Measurements from ENCODE around the gene STOX2. TPM values are rescaled to one million over a fixed set of nuclear protein-coding genes. Genes with fewer than 3 reads are reported as not detected.

The STOX2 gene
- total RNA-seq, 1 experiment from 2014 or later: 5.8 TPM

DNA sequence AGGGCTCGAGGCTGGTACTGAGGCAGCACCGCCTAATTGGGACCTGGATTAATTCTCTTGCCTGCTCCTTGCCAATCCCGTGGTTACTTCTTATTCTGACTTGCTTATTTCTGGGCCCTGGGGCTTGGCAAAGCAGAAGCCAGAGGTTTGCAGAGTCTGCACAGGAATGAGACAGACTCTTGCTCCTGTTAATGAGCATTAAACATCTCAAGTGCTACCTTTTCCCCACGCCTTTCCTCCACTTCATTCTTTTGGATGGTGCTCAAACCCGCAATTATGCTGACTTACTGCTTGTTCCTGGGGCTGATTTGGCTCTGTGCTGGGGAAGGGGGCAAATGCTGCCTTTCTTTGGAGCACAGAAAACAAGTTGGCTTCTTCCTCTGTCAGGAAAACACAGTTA, 16.5 kb upstream of the STOX2 start:
- DNase-seq (ENCODE audit: low spot score): no peak

GRCh38 chr4:183889190-183889589, 15.9 kb upstream of the STOX2 start:
- no peak for DNase-seq (ENCODE audit: low spot score)

DNA sequence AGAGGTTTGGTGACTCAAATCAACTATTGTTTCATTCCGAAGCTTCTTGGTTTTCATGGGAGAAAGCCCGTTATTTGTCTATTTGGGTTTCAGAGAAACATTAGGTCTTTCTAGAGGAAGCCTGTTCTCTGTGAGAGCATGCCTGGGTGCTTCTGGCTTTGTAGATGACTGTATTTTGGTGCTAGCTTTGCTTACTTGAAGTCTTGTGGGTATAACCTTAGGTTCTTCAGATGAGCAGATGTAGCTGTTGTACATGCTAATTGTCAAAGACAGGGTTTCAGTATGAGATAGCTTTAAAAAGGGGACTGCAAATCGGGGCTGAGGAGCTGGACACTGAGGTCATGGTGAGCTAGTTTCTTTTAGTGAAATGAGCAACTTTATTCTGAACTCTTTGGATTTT, 7.9 kb upstream of the STOX2 start:
- DNase-seq (ENCODE audit: low spot score): no peak

DNA sequence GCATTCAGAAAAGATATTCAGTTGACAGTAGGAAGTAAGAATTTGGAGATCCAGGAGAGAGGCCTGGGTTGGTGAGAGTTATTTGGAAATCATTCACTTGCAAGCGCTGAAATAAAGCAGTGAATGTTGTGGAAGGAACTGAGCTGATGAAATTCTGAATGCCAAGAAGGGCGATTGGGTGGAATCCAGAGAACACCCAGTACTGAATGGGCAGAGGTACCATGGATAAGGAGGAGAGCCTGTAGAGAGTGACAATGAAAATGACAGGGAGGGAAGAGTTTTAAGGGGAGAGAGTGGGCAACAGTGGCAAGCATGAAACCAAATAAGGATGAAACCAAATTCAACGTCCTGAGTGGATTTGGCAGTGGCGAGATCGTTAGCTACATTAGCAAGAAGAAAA, 6.7 kb upstream of the STOX2 start:
- no peak for DNase-seq (ENCODE audit: low spot score)

- DNase-seq (ENCODE audit: low spot score): no peak
These were observed 1.9 kb upstream of the STOX2 start for GRCh38 chr4:183903021-183903760.

GRCh38 chr4:183905593-183906488, 734 bp downstream of the STOX2 start:
- DNase-seq (ENCODE audit: low spot score): peak; percentile 10

- no peak for DNase-seq (ENCODE audit: low spot score)
These were observed 1.3 kb downstream of the STOX2 start for GRCh38 chr4:183906489-183906738.

GRCh38 chr4:183906739-183907651, 1.9 kb downstream of the STOX2 start:
- DNase-seq (ENCODE audit: low spot score): no peak

- no peak for DNase-seq (ENCODE audit: low spot score)
These were observed 3.0 kb downstream of the STOX2 start for GRCh38 chr4:183907871-183908683.

DNA sequence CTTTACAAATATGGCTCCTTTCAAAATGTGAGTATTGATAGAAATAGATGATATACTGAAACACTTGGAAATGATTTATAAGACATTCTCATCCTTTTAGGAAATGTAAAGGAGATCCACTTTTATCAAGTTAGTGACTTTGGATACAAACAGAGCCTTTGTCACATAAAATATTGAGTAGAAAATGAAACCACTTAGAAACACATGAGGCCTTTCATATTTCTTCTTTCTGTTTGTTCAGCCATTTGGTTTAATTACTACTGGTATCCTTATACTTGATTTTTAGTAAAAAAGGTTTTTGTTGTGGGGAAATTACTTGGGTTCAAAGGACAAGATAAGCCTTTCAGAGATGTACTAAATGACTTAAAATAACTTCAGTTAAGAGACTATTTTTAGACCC, 4.1 kb downstream of the STOX2 start:
- DNase-seq (ENCODE audit: low spot score): no peak

GRCh38 chr4:183909801-183910200, 4.7 kb downstream of the STOX2 start:
- no peak for DNase-seq (ENCODE audit: low spot score)

DNA sequence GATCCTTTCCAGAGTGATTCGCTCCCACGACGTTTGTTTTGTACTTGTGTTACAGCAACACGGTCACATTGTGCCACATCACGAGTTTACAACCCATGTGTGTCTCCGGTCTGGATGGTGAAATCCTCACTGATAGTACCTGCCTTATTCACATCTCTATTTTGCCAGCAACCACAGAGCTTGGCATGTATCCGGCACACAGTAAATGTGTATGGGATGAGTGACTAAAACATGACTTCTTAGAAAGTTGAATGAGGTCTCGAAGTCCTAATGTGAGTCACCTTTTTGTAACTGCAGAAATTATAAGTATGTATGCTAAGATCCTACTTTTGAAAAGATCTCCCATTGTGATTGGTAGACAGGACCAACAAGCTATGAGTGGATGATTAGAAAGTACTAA, 7.5 kb downstream of the STOX2 start:
- peak; percentile 13 for DNase-seq (ENCODE audit: low spot score)

DNA sequence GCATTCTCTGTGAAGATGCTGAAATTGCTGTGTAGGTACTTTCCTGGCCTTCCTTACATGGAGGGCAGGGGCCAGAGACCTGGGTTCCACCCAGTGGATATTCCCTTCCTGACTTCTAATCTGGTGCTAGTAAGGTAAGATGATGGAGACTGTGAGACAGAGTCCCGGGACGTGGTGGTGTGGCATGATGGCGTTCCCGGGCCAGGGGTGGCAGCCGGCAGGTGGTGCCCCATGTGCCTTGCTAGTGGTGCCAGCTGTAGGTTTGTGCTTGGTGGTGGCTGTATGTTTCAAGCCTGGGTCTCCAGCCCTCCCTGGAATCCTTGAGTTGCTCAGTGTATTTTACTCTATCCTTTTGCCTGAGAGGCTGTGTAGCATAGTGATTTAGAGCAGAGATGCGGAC, 10.9 kb downstream of the STOX2 start:
- no peak for DNase-seq (ENCODE audit: low spot score)

DNA sequence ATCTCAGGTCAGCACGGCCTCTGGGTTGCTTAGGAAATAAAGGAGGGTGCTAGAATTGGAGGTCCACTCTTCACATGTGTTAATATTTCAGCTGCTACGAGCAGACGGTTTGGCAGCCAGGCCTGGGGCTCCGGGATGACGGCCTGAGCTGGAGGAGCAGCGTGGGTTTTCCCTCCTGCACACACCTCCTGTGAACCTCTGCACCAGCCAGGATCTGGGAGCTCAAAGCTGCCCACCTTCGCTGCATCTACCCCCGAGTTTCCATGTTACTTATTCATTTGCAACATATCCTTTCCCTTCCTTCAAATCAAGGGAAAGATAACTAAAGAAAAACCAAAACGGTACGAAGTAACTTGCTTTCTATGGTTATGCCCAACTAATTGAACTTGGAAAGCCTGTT, 13.6 kb downstream of the STOX2 start:
- DNase-seq (ENCODE audit: low spot score): no peak

- DNase-seq (ENCODE audit: low spot score): no peak
These were observed 14.0 kb downstream of the STOX2 start for GRCh38 chr4:183919141-183919540.

- no peak for DNase-seq (ENCODE audit: low spot score)
These were observed 15.4 kb downstream of the STOX2 start for GRCh38 chr4:183920512-183920911.

DNA sequence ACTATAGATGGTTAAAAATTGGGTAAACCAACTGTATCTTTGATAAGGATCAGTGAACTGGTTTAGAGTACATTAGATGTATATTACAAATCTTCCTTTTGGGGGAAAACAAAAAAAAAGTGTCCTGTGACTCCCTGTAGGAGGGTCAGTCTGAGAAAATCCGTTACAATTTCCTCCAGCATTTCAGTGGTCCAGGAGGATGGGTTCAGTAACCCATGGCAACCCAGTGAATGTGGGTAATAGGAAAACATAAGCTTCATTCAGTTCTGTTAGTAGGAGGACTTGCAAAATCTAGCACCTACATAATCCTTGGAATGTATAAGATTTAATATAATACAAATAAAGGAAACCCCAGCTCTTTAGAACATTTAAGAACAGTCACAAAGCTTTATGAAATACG, 16.2 kb downstream of the STOX2 start:
- no peak for DNase-seq (ENCODE audit: low spot score)

- no peak for DNase-seq (ENCODE audit: low spot score)
These were observed 19.4 kb downstream of the STOX2 start for GRCh38 chr4:183924362-183925044.

DNA sequence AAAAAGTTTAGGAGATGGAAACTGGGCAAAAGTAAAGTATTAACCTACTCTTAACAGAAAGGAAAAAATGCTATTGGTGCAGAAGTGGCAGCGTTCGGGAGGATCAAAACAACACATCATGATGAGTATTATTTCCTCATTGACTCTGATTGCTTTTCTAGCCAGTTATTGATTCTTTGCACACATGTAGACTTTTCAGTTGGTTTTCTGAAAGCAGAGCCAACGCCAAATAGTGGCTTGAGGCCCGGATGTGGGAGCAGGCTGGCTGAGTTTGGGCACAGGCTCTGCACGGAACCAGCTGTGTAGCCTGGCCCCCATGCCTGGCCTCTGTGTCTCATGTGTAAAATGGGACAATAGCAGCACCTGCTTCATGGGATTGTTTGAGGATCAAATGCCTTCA, 21.8 kb downstream of the STOX2 start:
- no peak for DNase-seq (ENCODE audit: low spot score)

DNA sequence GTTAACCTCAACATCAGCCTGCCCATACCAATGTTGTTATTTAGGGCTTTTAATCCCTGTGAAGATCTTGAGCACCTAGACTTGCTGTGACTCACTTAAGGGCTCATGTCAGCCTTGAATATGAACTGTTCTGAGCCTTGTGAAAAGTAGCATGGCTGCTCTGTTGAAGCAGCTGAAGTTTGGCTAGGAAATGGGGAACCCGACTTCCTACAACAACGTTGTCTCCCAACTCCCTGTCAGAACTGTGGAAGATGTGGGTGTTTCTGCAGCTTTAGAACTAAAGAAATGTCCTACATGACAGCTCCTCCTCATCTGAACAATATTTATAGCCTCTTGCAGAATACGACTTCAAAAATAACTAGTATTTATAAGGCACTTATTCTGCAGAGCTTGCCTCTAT, 27.5 kb downstream of the STOX2 start:
- no peak for DNase-seq (ENCODE audit: low spot score)

GRCh38 chr4:183934761-183935160, 29.7 kb downstream of the STOX2 start:
- DNase-seq (ENCODE audit: low spot score): no peak
